ENCODE measurements around the gene MCC.

DNA sequence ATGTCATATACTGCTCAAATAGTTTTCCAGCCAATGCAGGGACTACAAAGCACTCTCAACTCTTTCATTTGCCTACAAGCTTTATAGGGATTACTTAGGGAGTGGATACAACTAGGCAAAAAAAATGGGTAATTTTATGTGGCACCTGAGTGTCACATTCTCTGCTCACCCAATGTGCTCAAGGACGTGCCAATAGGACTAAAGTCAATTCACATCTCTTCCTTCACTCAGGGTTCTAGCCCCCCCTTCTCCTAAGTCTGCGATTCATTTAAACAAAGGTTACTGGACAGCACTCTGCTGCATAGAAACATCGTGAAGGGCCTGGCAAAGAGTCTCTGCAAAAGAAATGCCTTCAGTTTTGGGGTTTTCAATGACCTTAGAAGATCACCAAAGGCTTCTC is 195.8 kb downstream of the MCC start:
- TF ChIP-seq CTCF (IDR thresholded peaks at IDR 0.05) (no peak), ZFX (IDR thresholded peaks at IDR 0.05; ENCODE audit: borderline replicate concordance) (no peak)
